GM23248 (cell line): ENCODE data around the gene HRH1. TPM values are rescaled to one million over a fixed set of nuclear protein-coding genes. Genes with fewer than 3 reads are reported as not detected.

Source experiments
- DNase-seq: peaks from one replicate; pipeline ENCODE4 v3.0.0-alpha.2; 2015
- H2AFZ ChIP-seq: fragments of 200-600 bp; sonication (generic); 2 replicates; pipeline ENCODE4 v1.6.1; 2016; ENCODE audit warnings: antibody characterized with exemption
- H3F3A ChIP-seq: fragments of 200-600 bp; sonication (generic); 2 replicates; pipeline ENCODE4 v1.6.1; 2016; ENCODE audit warnings: mild to moderate bottlenecking, antibody characterized with exemption, mixed run types; ENCODE audit not compliant: insufficient read depth
- H3K27ac ChIP-seq: fragments of 200-600 bp; sonication (generic); 2 replicates; pipeline ENCODE4 v1.5.1; 2016; ENCODE audit warnings: mild to moderate bottlenecking
- H3K27me3 ChIP-seq: fragments of 200-600 bp; sonication (generic); replicated peaks from 2 replicates; pipeline ENCODE4 v1.6.1; 2016; ENCODE audit warnings: mild to moderate bottlenecking; ENCODE audit not compliant: insufficient read depth
- H3K36me3 ChIP-seq: fragments of 200-600 bp; sonication (generic); 2 replicates; pipeline ENCODE4 v1.6.1; 2016; ENCODE audit warnings: low read depth, mild to moderate bottlenecking
- H3K4me1 ChIP-seq: fragments of 200-600 bp; sonication (generic); 2 replicates; pipeline ENCODE4 v1.6.1; 2016; ENCODE audit warnings: mild to moderate bottlenecking; ENCODE audit not compliant: insufficient read depth
- H3K4me2 ChIP-seq: fragments of 200-600 bp; sonication (generic); one replicate; pipeline ENCODE4 v1.6.1; 2016; ENCODE audit warnings: mild to moderate bottlenecking; ENCODE audit not compliant: unreplicated experiment
- H3K4me3 ChIP-seq: fragments of 200-600 bp; sonication (generic); 2 replicates; pipeline ENCODE4 v1.5.1; 2016; ENCODE audit warnings: mild to moderate bottlenecking
- H3K79me2 ChIP-seq: fragments of 200-600 bp; sonication (generic); 2 replicates; pipeline ENCODE4 v1.6.1; 2016; ENCODE audit warnings: mild to moderate bottlenecking; ENCODE audit not compliant: insufficient read depth
- H3K9ac ChIP-seq: fragments of 200-600 bp; sonication (generic); 2 replicates; pipeline ENCODE4 v1.6.1; 2016; ENCODE audit warnings: mild to moderate bottlenecking
- H3K9me2 ChIP-seq: fragments of 200-600 bp; sonication (generic); 2 replicates; pipeline ENCODE4 v1.6.1; 2016; ENCODE audit warnings: mixed run types, mild to moderate bottlenecking, moderate library complexity; ENCODE audit not compliant: insufficient read depth
- H3K9me3 ChIP-seq: fragments of 200-600 bp; sonication (generic); one replicate; pipeline ENCODE4 v1.6.1; 2017; ENCODE audit warnings: low read depth
- H4K20me1 ChIP-seq: fragments of 200-600 bp; sonication (generic); 2 replicates; pipeline ENCODE4 v1.6.0; 2016; ENCODE audit not compliant: insufficient read depth
- EZH2 ChIP-seq: fragments of 200-600 bp; sonication (generic); IDR thresholded peaks from 2 replicates; pipeline ENCODE4 v1.6.1; 2018; ENCODE audit warnings: antibody characterized with exemption, mild to moderate bottlenecking; ENCODE audit not compliant: insufficient read depth, poor library complexity, severe bottlenecking
- EZH2phosphoT487 ChIP-seq: fragments of 200-600 bp; sonication (generic); IDR thresholded peaks from 2 replicates; pipeline ENCODE4 v1.6.1; 2018; ENCODE audit warnings: antibody characterized with exemption, moderate library complexity, mild to moderate bottlenecking, low read depth; ENCODE audit not compliant: insufficient read depth
- WGBS, 2 experiments: methylation state at CpG; one replicate each; pipeline ENCODE4 v1.1.6; 2015 to 2017; ENCODE audit warnings: low lambda C conversion rate in 2 of 2, low coverage in 1 of 2; ENCODE audit errors: missing lambda C conversion rate in 2 of 2; 5-methylcytosine and 5-hydroxymethylcytosine counted together
- in situ Hi-C: fragments of 300-500 bp; cut with MboI; formaldehyde crosslinking; loops from 2 replicates; pipeline ENCODE4 v1.15.0; 2020
- polyA plus RNA-seq: library from polyadenylated mRNA; unstranded; fragments of >200 nt; fragmentation: Nextera tagmentation; extraction: Ambion mirVana; gene quantifications from 2 replicates; pipeline ENCODE4 v1.2.1, GENCODE V29; 2016
- total RNA-seq: library from RNA; depleted of rRNA; stranded (reverse); fragments of >200 nt; shearing (Covaris generic); gene quantifications from 2 replicates; pipeline ENCODE4 v1.2.3, GENCODE V29; 2014

Gene HRH1
- total and polyA plus RNA-seq, 2 experiments from 2014 or later = 7.1 to 9.0 TPM

- in situ Hi-C loops = no loop called here
- no peak for DNase-seq
- no peak overlapping the region for H3K4me3 ChIP-seq
- no peaks in the 10 kb centered on the region for H3K9me2 ChIP-seq
- no peaks in the 10 kb centered on the region for H3K36me3 ChIP-seq
- WGBS, 2 experiments = 86 to 92% methylated on average over 8 of the region's 8 CpGs
- peaks cover 32% of the 10 kb centered on the region for H3F3A ChIP-seq
- no peaks in the 10 kb centered on the region for H3K9me3 ChIP-seq
- H2AFZ ChIP-seq = no peak overlapping the region
- H3K4me2 ChIP-seq = no peak overlapping the region
- no peaks in the 10 kb centered on the region for H3K27me3 ChIP-seq
- H3K4me1 ChIP-seq = peaks cover 31% of the 10 kb centered on the region
- no peak for TF ChIP-seq EZH2
- TF ChIP-seq EZH2phosphoT487 = no peak
- H4K20me1 ChIP-seq = no peaks in the 10 kb centered on the region
- H3K9ac ChIP-seq = no peak overlapping the region
- H3K27ac ChIP-seq = no peak overlapping the region
- H3K79me2 ChIP-seq = peaks cover 59% of the 10 kb centered on the region
Measured at GRCh38 chr3:11235385-11235784, 81.1 kb downstream of the HRH1 start.

GRCh38 chr3:11236588-11237461 is 82.5 kb downstream of the HRH1 start:
- Histone ChIP-seq H3K36me3 (no peaks in the 10 kb centered on the region), H3K79me2 (peaks cover 52% of the 10 kb centered on the region), H3K9me3 (no peaks in the 10 kb centered on the region), H3K4me3 (0 out of 2 replicates have a peak overlapping the region, but pooled peaks have one; percentile 5), H3K4me2 (peak overlapping the region; percentile 38), H2AFZ (peak overlapping the region; percentile 6; the same call in 1 of the 2 replicates), H3K4me1 (peaks cover 29% of the 10 kb centered on the region), H3K9ac (peak overlapping the region; percentile 49), H3K27me3 (no peaks in the 10 kb centered on the region), H3K9me2 (no peaks in the 10 kb centered on the region), H4K20me1 (no peaks in the 10 kb centered on the region), H3K27ac (peak overlapping the region; percentile 88), H3F3A (peaks cover 32% of the 10 kb centered on the region)
- in situ Hi-C loops = no loop called here
- peak; percentile 50 for DNase-seq
- WGBS, 2 experiments = 16 to 21% methylated on average over 8 of the region's 8 CpGs
- TF ChIP-seq EZH2 (no peak), EZH2phosphoT487 (no peak)

- no peak for TF ChIP-seq EZH2
- TF ChIP-seq EZH2phosphoT487 = no peak
- peak overlapping the region; percentile 77 for H3K4me2 ChIP-seq
- no peak overlapping the region for H2AFZ ChIP-seq
- peak overlapping the region; percentile 73 for H3K9ac ChIP-seq
- WGBS, 2 experiments = 1 to 3% methylated on average over 3 of the region's 3 CpGs
- no peaks in the 10 kb centered on the region for H4K20me1 ChIP-seq
- H3K36me3 ChIP-seq = no peaks in the 10 kb centered on the region
- H3F3A ChIP-seq = peaks cover 32% of the 10 kb centered on the region
- H3K4me1 ChIP-seq = peaks cover 29% of the 10 kb centered on the region
- DNase-seq = peak; percentile 91
- no peaks in the 10 kb centered on the region for H3K9me2 ChIP-seq
- in situ Hi-C loops = no loop called here
- H3K4me3 ChIP-seq = peak overlapping the region; percentile 52
- peaks cover 39% of the 10 kb centered on the region for H3K79me2 ChIP-seq
- H3K9me3 ChIP-seq = no peaks in the 10 kb centered on the region
- H3K27ac ChIP-seq = peak overlapping the region; percentile 88
- H3K27me3 ChIP-seq = no peaks in the 10 kb centered on the region
Measured at GRCh38 chr3:11238060-11238459, 83.8 kb downstream of the HRH1 start.

DNA sequence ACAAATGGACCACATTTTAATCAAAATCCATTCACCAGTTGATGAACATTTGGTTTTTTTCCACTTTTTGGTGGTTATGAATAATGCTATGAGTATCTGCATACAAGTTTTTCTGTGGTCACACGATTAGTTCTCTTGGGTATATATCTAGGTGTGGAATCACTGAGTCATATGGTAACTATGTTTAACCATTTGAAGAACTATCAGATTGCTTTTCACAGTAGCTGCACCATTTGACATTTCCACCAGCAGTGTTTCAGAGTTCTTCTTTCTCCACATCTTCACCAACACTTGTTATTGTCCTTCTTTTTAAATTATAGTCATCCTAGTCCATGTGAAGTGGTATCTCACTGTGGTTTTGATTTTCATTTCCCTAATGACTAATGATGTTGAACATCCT is 84.6 kb downstream of the HRH1 start:
- H2AFZ ChIP-seq = no peak overlapping the region
- peaks cover 32% of the 10 kb centered on the region for H3F3A ChIP-seq
- H3K79me2 ChIP-seq = peaks cover 31% of the 10 kb centered on the region
- H3K27me3 ChIP-seq = no peaks in the 10 kb centered on the region
- no peaks in the 10 kb centered on the region for H3K9me2 ChIP-seq
- in situ Hi-C loops = no loop called here
- H3K27ac ChIP-seq = peak overlapping the region; percentile 88
- WGBS, 2 experiments = 0% methylated on average over 1 of the region's 1 CpG
- no peaks in the 10 kb centered on the region for H4K20me1 ChIP-seq
- peaks cover 29% of the 10 kb centered on the region for H3K4me1 ChIP-seq
- H3K9ac ChIP-seq = peak overlapping the region; percentile 73; the same call in 1 of the 2 replicates
- TF ChIP-seq EZH2 (no peak), EZH2phosphoT487 (peak; percentile 95)
- H3K9me3 ChIP-seq = no peaks in the 10 kb centered on the region
- H3K36me3 ChIP-seq = no peaks in the 10 kb centered on the region
- DNase-seq = peak; percentile 93
- peak overlapping the region; percentile 77 for H3K4me2 ChIP-seq
- peak overlapping the region; percentile 52 for H3K4me3 ChIP-seq
